ENCODE data around the gene CHRNG. TPM values are rescaled to one million over a fixed set of nuclear protein-coding genes. Genes with fewer than 3 reads are reported as not detected.

Gene CHRNG
- polyA plus RNA-seq, 1 donor from 2014 or later = not detected

- no peaks in the 10 kb centered on the region for H3K79me2 ChIP-seq (replicated peaks; ENCODE audit: insufficient read depth, low read length)
- TF ChIP-seq MXI1 (conservative IDR thresholded peaks at IDR 0.05; ENCODE audit: poor library complexity, severe bottlenecking) (no peak), POLR2AphosphoS5 (IDR thresholded peaks at IDR 0.05) (no peak), EP300 (conservative IDR thresholded peaks at IDR 0.05; ENCODE audit: poor library complexity, severe bottlenecking) (no peak), SMC3 (conservative IDR thresholded peaks at IDR 0.05; ENCODE audit: poor library complexity) (no peak), RAD21 (conservative IDR thresholded peaks at IDR 0.05) (no peak), REST (IDR thresholded peaks at IDR 0.05; ENCODE audit: borderline replicate concordance) (no peak), EZH2 (IDR thresholded peaks at IDR 0.05; ENCODE audit: borderline replicate concordance, insufficient read depth, low read length, poor library complexity, severe bottlenecking) (no peak), TAF1 (IDR thresholded peaks at IDR 0.05; ENCODE audit: low read depth) (no peak)
- TF ChIP-seq, protein P1, sequence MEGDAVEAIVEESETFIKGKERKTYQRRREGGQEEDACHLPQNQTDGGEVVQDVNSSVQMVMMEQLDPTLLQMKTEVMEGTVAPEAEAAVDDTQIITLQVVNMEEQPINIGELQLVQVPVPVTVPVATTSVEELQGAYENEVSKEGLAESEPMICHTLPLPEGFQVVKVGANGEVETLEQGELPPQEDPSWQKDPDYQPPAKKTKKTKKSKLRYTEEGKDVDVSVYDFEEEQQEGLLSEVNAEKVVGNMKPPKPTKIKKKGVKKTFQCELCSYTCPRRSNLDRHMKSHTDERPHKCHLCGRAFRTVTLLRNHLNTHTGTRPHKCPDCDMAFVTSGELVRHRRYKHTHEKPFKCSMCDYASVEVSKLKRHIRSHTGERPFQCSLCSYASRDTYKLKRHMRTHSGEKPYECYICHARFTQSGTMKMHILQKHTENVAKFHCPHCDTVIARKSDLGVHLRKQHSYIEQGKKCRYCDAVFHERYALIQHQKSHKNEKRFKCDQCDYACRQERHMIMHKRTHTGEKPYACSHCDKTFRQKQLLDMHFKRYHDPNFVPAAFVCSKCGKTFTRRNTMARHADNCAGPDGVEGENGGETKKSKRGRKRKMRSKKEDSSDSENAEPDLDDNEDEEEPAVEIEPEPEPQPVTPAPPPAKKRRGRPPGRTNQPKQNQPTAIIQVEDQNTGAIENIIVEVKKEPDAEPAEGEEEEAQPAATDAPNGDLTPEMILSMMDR (IDR thresholded peaks at IDR 0.05; ENCODE audit: poor library complexity, severe bottlenecking) = no peak
- peaks cover 8% of the 10 kb centered on the region for H3K27me3 ChIP-seq (ENCODE audit: insufficient read depth, low read depth, low read length)
- H3K36me3 ChIP-seq (ENCODE audit: insufficient read depth, low read length) = no peaks in the 10 kb centered on the region
- no peak overlapping the region for H3K27ac ChIP-seq (ENCODE audit: low read length)
- no peak overlapping the region for H3K4me3 ChIP-seq (ENCODE audit: low read length)
- no peaks in the 10 kb centered on the region for H3K9me3 ChIP-seq (ENCODE audit: low read length)
- no peaks in the 10 kb centered on the region for H4K20me1 ChIP-seq (ENCODE audit: insufficient read depth)
- H3K9ac ChIP-seq (ENCODE audit: low read length) = peak overlapping the region; percentile 21
- no peaks in the 10 kb centered on the region for H3K9me2 ChIP-seq (ENCODE audit: insufficient read depth, low read length)
- no peaks in the 10 kb centered on the region for H3F3A ChIP-seq (ENCODE audit: insufficient read depth, low read length, poor library complexity, severe bottlenecking)
- no peak overlapping the region for H2AFZ ChIP-seq (ENCODE audit: low read depth, low read length)
- H3K4me2 ChIP-seq (ENCODE audit: low read length) = no peak overlapping the region
Measured at GRCh38 chr2:232508251-232508650, 31.2 kb upstream of the CHRNG start.

- TF ChIP-seq RAD21 (conservative IDR thresholded peaks at IDR 0.05) (no peak), SMC3 (conservative IDR thresholded peaks at IDR 0.05; ENCODE audit: poor library complexity) (no peak), EZH2 (IDR thresholded peaks at IDR 0.05; ENCODE audit: borderline replicate concordance, insufficient read depth, low read length, poor library complexity, severe bottlenecking) (no peak), MXI1 (conservative IDR thresholded peaks at IDR 0.05; ENCODE audit: poor library complexity, severe bottlenecking) (no peak), EP300 (conservative IDR thresholded peaks at IDR 0.05; ENCODE audit: poor library complexity, severe bottlenecking) (no peak), POLR2AphosphoS5 (IDR thresholded peaks at IDR 0.05) (no peak), REST (IDR thresholded peaks at IDR 0.05; ENCODE audit: borderline replicate concordance) (no peak), TAF1 (IDR thresholded peaks at IDR 0.05; ENCODE audit: low read depth) (no peak)
- TF ChIP-seq, protein P1 (IDR thresholded peaks at IDR 0.05; ENCODE audit: poor library complexity, severe bottlenecking) = no peak
- Histone ChIP-seq H3K27me3 (ENCODE audit: insufficient read depth, low read depth, low read length) (no peaks in the 10 kb centered on the region), H3K4me2 (ENCODE audit: low read length) (no peak overlapping the region), H3K9ac (ENCODE audit: low read length) (peak overlapping the region; percentile 42), H3K9me3 (ENCODE audit: low read length) (no peaks in the 10 kb centered on the region), H3K79me2 (replicated peaks; ENCODE audit: insufficient read depth, low read length) (no peaks in the 10 kb centered on the region), H3K27ac (ENCODE audit: low read length) (peak overlapping the region; percentile 72), H3F3A (ENCODE audit: insufficient read depth, low read length, poor library complexity, severe bottlenecking) (no peaks in the 10 kb centered on the region), H3K9me2 (ENCODE audit: insufficient read depth, low read length) (no peaks in the 10 kb centered on the region), H3K4me3 (ENCODE audit: low read length) (no peak overlapping the region), H4K20me1 (ENCODE audit: insufficient read depth) (no peaks in the 10 kb centered on the region), H2AFZ (ENCODE audit: low read depth, low read length) (no peak overlapping the region), H3K36me3 (ENCODE audit: insufficient read depth, low read length) (no peaks in the 10 kb centered on the region)
Measured at GRCh38 chr2:232511336-232511890, 28.1 kb upstream of the CHRNG start.

Data from neural cell (in vitro differentiated cells).